Epithelial cell of prostate (primary cell): ENCODE results near the gene MAB21L4.

ENCODE experiments used
- DNase-seq: peaks from one replicate; pipeline ENCODE4 v3.0.0-alpha.2; 2011; ENCODE audit warnings: low read depth, low spot score
- H3K27ac ChIP-seq: fragments of 450-650 bp; 2 replicates; pipeline ENCODE4 v1.5.1; 2017; ENCODE audit warnings: mild to moderate bottlenecking

The MAB21L4 gene

GRCh38 chr2:240885566-240885965 is 10.4 kb downstream of the MAB21L4 start:
- no peak overlapping the region for H3K27ac ChIP-seq
- no peak for DNase-seq

GRCh38 chr2:240884745-240885144 is 11.2 kb downstream of the MAB21L4 start:
- H3K27ac ChIP-seq, result no peak overlapping the region
- no peak for DNase-seq

DNA sequence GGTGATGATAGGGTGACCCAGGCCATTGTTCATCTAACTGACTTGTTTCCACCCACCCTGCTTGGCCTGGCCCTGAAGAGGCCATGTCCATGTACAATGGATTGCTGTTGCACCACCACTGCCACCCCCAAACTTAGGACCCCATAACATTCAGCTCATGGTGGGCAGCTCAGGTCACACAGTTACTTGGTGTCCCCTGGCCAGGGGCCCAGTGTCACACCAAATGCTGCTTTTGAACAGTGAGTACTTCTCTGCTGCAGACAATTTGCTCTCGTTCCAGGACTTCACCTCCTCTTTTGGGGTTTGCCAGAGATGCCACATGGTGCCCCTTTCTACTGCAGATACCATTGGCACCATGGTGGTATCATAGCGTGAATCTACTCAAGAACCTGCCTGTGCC is 11.7 kb downstream of the MAB21L4 start:
- no peak for DNase-seq
- no peak overlapping the region for H3K27ac ChIP-seq

GRCh38 chr2:240881913-240882312 is 14.0 kb downstream of the MAB21L4 start:
- no peak for DNase-seq
- H3K27ac ChIP-seq, result no peak overlapping the region

DNA sequence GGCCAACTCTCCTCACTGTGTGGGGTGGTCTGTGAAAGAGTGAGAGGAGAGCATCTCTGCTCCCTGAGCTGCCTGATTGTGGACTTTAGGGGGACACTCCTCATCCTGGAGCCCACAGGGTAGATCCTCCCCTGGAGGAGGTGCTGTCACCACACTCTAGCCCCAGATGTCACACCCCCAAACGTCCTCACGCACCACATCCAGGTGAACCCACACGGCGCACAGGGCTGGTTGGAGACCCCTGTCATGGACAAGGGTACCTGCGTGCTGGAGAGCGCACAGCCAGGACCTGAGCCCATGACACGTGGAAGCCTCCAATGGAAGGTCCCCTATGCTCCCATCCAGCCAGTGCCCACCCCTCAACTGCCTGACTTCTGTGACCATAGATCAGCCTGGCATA is 16.9 kb downstream of the MAB21L4 start:
- DNase-seq, result no peak
- H3K27ac ChIP-seq, result no peak overlapping the region

- no peak for DNase-seq
- H3K27ac ChIP-seq, result no peak overlapping the region
Observed at GRCh38 chr2:240878341-240878936, 17.5 kb downstream of the MAB21L4 start.

DNA sequence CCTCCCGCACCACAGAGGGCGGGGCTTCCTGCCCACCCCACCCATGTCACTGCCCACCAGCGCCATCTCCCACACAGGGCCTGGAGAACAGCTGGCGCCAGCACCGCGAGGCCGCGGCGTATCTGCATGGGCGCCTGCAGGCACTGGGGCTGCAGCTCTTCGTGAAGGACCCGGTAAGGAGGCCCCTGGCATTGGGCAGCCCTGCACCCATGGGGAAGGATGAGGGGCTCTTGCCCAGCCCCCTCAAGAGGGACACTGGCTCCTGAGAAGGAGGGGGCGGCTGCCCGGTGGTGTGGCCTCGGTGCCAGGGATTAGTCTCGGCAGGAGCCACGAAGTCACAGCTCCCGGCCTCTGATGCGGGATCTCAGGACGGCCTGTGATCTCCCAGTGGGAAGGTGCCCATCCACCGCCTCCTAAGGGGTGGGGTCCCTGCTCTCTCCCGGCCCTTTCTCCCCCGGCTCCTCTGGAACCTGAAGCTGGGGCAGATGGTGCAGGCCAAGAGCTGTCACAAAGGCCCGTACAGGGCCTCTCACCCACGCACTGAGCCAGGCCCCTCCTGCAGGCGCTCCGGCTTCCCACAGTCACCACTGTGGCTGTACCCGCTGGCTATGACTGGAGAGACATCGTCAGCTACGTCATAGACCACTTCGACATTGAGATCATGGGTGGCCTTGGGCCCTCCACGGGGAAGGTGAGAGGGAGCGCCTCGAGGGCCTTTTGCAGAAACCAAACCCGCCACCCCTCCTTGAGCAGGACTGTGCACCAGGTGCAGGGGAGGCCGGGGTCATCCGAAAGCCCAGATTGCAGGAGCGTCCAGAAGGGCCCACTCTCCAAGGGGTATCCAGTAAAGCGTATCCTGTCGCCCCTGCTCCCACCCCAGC is 18.3 kb downstream of the MAB21L4 start:
- no peak overlapping the region for H3K27ac ChIP-seq
- no peak for DNase-seq

DNA sequence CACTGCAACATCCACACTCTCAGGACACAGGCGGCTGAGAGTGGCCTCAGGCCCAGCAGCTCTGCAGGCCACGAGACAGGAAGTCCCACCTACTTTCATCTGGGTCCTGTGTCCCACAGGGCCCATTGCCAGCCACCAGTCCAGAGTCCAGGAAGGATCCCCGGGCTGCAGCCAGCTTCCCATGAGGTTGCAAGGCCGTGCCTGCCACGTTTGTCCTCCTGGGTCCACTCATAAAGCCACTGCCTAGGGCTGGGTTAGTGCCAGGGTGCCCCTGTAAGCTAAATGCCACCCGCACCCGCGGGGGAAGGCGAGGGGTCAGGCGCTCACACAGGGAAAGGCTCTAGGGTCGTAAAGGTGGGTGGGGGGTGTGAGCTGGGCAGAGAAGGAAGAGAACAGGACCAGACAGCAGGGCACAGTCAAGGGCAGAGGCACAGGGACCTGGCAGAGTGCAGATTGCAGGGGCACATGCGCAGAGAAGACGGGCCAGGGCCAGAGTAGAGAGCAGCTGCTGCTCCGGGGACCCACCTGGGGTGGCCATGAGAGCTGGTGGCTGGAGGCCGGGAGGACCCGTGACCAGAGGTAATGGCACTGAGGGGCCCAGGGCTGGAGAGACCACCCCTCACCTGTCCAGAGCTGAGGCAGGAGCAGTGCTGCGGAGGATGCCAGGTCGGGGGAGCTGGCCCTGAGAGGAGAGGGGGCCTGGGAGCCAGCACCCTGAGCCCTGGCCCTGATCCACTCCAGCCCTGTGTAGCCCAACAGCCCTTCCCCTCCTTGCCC is 19.3 kb downstream of the MAB21L4 start:
- no peak overlapping the region for H3K27ac ChIP-seq

DNA sequence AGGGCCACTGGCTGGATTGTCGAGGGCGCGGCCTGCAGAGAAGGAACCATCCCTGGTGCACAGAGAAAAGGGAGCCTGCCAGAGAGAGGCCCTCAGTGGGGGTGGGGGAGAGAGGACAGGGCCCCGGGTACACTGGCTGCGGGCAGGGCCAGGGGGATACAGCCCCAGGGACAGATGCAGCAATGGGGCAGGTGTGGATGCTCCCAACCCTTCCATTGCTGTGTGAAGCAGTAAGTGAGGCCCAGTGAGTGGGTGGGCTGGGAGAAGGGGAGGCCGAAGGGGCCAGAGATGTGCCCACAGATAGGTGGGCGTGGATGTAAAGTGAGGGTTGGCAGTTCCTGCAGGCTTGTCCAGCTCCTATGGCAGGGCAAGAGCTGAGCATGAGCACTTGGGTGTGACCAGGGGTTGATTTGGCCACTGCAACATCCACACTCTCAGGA is 19.9 kb downstream of the MAB21L4 start:
- H3K27ac ChIP-seq, result no peak overlapping the region
- DNase-seq, result no peak

More for the DNA sequence above, 19.3 kb downstream of the MAB21L4 start:
- DNase-seq, result no peak

DNA sequence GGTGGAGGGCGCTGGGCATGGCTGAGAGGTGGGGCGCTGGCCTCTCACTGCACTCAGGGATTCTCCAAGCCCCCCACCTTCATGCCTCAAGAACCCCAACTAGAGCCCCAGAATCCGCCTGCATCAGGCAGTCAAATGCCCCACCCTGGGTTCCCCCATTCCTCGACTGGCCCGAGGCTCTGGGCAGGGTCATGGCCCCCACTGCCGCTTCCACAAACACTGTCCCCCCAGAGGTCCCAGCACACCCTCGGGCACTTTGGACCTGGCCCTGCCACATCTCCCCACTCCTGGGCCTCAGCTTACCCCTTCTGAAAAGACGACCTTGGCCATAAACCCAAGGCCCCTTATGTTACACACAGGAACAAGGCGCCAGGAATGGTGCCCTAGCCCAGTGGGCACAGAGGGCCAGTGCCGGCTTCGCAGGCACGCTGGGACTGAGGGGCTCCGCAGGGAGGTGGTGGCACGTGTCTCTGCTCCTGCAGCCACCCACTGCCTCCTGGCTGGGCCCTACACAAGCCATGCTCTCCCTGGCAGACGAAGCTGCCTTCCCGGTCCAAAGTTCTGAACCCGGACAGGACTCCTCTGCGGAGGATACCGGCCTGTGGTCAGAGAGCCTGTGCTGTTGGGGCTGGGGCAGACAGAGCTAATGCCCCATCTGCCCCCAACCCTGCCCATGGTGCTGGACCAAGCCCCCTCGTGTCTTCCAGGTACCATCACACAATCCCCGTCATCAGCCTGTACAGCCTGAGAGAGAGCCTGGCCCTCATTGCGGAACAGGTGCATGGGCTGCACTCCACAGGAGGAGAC is 20.5 kb downstream of the MAB21L4 start:
- H3K27ac ChIP-seq, result no peak overlapping the region

GRCh38 chr2:240874715-240875227 is 21.2 kb downstream of the MAB21L4 start:
- DNase-seq, result no peak
- no peak overlapping the region for H3K27ac ChIP-seq

More for the DNA sequence above, 20.5 kb downstream of the MAB21L4 start:
- DNase-seq, result no peak

- H3K27ac ChIP-seq, result no peak overlapping the region
- no peak for DNase-seq
Observed at GRCh38 chr2:240873805-240874714, 21.9 kb downstream of the MAB21L4 start.

- DNase-seq, result no peak
- no peak overlapping the region for H3K27ac ChIP-seq
Observed at GRCh38 chr2:240873098-240873788, 22.7 kb downstream of the MAB21L4 start.

DNA sequence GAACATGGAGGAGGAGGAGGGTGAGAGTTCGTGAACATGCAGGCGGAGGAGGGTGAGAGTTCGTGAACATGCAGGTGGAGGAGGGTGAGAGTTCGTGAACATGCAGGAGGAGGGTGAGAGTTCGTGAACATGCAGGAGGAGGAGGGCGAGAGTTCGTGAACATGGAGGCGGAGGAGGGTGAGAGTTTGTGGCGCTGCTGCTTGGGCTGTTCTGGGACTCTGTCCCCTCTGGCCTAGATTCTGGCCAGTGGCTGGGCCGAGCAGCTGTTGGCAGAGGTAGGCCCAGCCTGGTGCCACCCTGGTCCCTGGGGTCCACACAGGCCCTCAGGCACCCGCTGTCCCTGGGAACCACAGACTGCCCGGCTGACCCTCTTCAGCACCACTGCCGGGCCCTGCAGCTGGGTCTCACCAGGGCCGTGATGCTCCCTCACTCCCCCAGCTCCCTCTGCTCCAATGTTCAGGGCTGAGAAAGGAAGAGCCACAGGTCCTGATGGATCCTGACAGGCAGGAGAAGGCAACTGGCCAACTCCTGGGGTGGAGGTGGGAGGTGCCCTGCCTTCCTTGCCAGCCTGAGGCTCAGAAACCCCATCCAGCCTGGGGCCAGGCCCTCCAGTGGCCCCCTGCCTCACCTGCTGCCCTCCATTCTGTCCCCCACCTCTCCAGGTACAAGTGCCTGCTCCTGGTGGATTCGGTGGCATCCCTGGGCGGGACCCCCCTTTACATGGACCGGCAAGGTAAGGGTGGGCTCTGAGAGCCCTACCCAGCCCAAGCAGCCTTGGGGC is 23.4 kb downstream of the MAB21L4 start:
- DNase-seq, result no peak
- no peak overlapping the region for H3K27ac ChIP-seq

DNA sequence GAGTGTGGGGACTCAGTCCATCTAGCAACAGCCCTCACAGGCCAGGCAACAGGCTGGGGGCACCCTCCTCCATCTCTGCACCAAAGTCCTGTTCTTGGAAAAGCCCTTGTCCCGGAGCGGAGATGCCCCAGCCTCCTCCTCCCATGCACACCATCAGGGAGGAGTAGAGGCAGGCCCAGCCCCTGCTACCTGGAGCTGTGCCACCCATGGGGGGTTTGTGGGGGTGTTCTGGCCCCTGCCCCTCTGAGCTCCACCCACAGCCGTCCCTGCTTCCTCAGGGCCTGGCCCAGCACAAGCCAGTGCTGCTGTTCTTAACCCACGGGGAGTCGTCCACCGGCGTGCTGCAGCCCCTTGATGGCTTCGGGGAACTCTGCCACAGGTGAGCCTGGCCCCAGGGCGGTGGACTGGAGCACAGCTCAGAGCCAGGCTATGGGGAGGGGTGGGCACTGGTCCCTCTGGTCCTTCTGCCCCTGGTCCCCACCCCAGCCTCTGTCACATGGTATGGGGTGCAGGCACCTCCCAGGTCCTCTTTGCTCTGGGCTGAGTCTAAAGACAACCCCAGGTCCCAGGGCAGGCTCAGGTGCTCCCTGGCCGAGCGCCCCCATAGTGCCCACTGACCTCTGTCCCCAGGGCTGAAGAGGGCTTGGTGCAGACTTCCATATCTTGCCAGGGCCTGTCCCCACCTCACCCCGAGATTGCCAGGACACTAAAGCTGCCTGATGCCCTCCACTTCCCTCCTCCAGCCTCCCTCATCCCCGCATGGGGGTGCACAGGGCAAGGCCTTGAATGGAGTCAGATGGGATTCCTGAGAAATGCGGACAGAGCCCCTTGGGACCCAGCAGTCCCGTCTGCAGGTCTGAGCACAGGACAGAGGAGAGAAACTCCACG is 24.6 kb downstream of the MAB21L4 start:
- no peak for DNase-seq
- no peak overlapping the region for H3K27ac ChIP-seq
